Keratinocyte (primary cell): ENCODE measurements around the gene KIAA0040. TPM values are rescaled to one million over a fixed set of nuclear protein-coding genes. Genes with fewer than 3 reads are reported as not detected.

Experiments used
- DNase-seq: peaks from one replicate; pipeline ENCODE4 v3.0.0-alpha.2; 2011; ENCODE audit warnings: low read depth, missing footprints, low spot score
- FAIRE-seq: peaks from 2 replicates; lab custom pipeline; 2011; peaks lifted over from hg19 to GRCh38; lab: Jason Lieb, UNC
- H2AFZ ChIP-seq: 2 replicates; pipeline ENCODE4 v1.6.0; 2012; ENCODE audit warnings: low read length, control low read depth, inconsistent platforms; ENCODE audit not compliant: control insufficient read depth
- H3K27ac ChIP-seq: 2 replicates; pipeline ENCODE4 v1.5.1; 2011; ENCODE audit warnings: low read length; ENCODE audit not compliant: control insufficient read depth, insufficient read depth
- H3K27me3 ChIP-seq: 3 replicates; pipeline ENCODE4 v1.6.0; 2011; ENCODE audit warnings: low read length; ENCODE audit not compliant: control insufficient read depth, insufficient read depth; ENCODE audit errors: extremely low read depth
- H3K36me3 ChIP-seq, 2 experiments: 2 replicates in 1 of 2; 3 replicates in 1 of 2; pipeline ENCODE4 v1.5.1; 2011; ENCODE audit warnings: low read length in 2 of 2, mild to moderate bottlenecking in 1 of 2; ENCODE audit not compliant: control insufficient read depth in 2 of 2, insufficient read depth in 2 of 2; ENCODE audit errors: extremely low read depth in 1 of 2
- H3K4me1 ChIP-seq: 3 replicates; pipeline ENCODE4 v1.5.1; 2011; ENCODE audit warnings: low read length; ENCODE audit not compliant: control insufficient read depth, insufficient read depth; ENCODE audit errors: extremely low read depth
- H3K4me2 ChIP-seq: 3 replicates; pipeline ENCODE4 v1.6.0; 2011; ENCODE audit warnings: low read depth, low read length; ENCODE audit not compliant: control insufficient read depth, insufficient read depth; ENCODE audit errors: extremely low read depth
- H3K4me3 ChIP-seq, 3 experiments: fragments of 200-600 bp in 1 of 3; sonication (generic) in 1 of 3; 2 replicates in 2 of 3; 3 replicates in 1 of 3; pipeline ENCODE4 v1.5.1; 2011 to 2016; ENCODE audit warnings: low read length in 3 of 3, mild to moderate bottlenecking in 3 of 3, control low read depth in 2 of 3, inconsistent platforms in 1 of 3, low read depth in 1 of 3, mixed read lengths in 1 of 3, mixed run types in 1 of 3, moderate library complexity in 1 of 3; ENCODE audit not compliant: control insufficient read depth in 2 of 3, insufficient read depth in 2 of 3; ENCODE audit errors: extremely low read depth in 1 of 3
- H3K79me2 ChIP-seq: 2 replicates; pipeline ENCODE4 v1.6.0; 2012; ENCODE audit warnings: low read length; ENCODE audit not compliant: control insufficient read depth, insufficient read depth
- H3K9ac ChIP-seq: 3 replicates; pipeline ENCODE4 v1.6.0; 2011; ENCODE audit warnings: low read length; ENCODE audit not compliant: control insufficient read depth, insufficient read depth; ENCODE audit errors: extremely low read depth
- H3K9me1 ChIP-seq: 3 replicates; pipeline ENCODE4 v1.6.0; 2011; ENCODE audit warnings: low read length; ENCODE audit not compliant: control insufficient read depth, insufficient read depth; ENCODE audit errors: extremely low read depth
- H3K9me3 ChIP-seq: 2 replicates; pipeline ENCODE4 v1.5.1; 2012; ENCODE audit warnings: low read depth, low read length; ENCODE audit not compliant: control insufficient read depth
- H4K20me1 ChIP-seq: 3 replicates; pipeline ENCODE4 v1.6.0; 2011; ENCODE audit warnings: low read length; ENCODE audit not compliant: control insufficient read depth, insufficient read depth; ENCODE audit errors: extremely low read depth
- EZH2 ChIP-seq: IDR thresholded peaks from one replicate; pipeline ENCODE4 v1.6.1; 2012; ENCODE audit warnings: inconsistent platforms, mild to moderate bottlenecking, low read length, moderate library complexity
- dilution Hi-C: fragments of 300-500 bp; cut with MboI; formaldehyde crosslinking; loops from one replicate; pipeline ENCODE4 v1.7.0; 2020; ENCODE audit warnings: low sequenced_read_pairs; ENCODE audit not compliant: extremely low pct_ligation_motif_present
- polyA plus RNA-seq, 5 experiments: library from polyadenylated mRNA; depleted of rRNA in 3 of 5; stranded (reverse) in 3 of 5; stranded (forward) in 1 of 5; unstranded in 1 of 5; fragments of >200 nt; gene quantifications; 1 replicate in 1 of 5; 2 replicates in 3 of 5; 3 replicates in 1 of 5; pipeline versions ENCODE4 v1.2.1 to v1.2.3, GENCODE V29; 2011 to 2012; ENCODE audit warnings: missing spikeins in 2 of 5, low read depth in 1 of 5, low replicate concordance in 1 of 5
- TF ChIP-seq, protein P1 (sequence below), 3 experiments: IDR thresholded peaks in 1 of 3; conservative IDR thresholded peaks in 1 of 3; optimal IDR thresholded peaks in 1 of 3; 2 replicates in 2 of 3; 3 replicates in 1 of 3; pipeline versions ENCODE3 to v1.5.1; 2011; ENCODE audit warnings: low read length in 3 of 3, mild to moderate bottlenecking in 3 of 3, moderate library complexity in 2 of 3, control low read depth in 1 of 3, inconsistent platforms in 1 of 3; ENCODE audit not compliant: insufficient read depth in 2 of 3; ENCODE audit errors: extremely low read depth in 1 of 3

The KIAA0040 gene
- polyA plus RNA-seq, 1 donor (not counting 4 experiments of a cell fraction or from before 2014, with no cell fraction given) = 57.9 TPM

DNA sequence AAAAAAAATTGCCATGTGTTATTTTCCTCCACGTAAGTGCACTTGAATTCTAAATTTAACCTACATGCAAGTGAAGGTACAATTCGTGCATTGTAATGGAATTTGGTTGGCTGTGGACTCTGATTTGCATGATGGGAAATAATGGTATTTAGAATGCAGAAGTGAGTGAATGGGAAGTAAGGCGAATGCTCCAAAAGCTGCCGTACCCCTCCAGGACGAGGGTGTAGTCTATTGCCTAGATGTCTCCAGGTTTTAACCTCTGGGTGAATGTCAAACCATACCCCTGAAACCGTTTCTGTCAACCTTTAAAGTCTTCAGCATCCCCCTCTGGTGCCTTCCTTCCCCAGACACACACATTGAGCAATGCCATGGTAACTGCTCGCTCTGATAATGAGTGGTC lies 44.5 kb downstream of the KIAA0040 start:
- Histone ChIP-seq H3K4me3 (no peak overlapping the region), H2AFZ (no peak overlapping the region), H3K4me2 (no peak overlapping the region), H3K9me1 (no peaks in the 10 kb centered on the region), H3K9ac (no peak overlapping the region), H4K20me1 (no peaks in the 10 kb centered on the region), H3K36me3 (no peaks in the 10 kb centered on the region), H3K9me3 (no peaks in the 10 kb centered on the region), H3K4me1 (peaks cover 12% of the 10 kb centered on the region), H3K27me3 (peaks cover 5% of the 10 kb centered on the region), H3K27ac (no peak overlapping the region), H3K79me2 (no peaks in the 10 kb centered on the region)
- dilution Hi-C loops = no loop called here
- FAIRE-seq = no peak
- DNase-seq = no peak
- TF ChIP-seq EZH2 = no peak
- TF ChIP-seq, protein P1, sequence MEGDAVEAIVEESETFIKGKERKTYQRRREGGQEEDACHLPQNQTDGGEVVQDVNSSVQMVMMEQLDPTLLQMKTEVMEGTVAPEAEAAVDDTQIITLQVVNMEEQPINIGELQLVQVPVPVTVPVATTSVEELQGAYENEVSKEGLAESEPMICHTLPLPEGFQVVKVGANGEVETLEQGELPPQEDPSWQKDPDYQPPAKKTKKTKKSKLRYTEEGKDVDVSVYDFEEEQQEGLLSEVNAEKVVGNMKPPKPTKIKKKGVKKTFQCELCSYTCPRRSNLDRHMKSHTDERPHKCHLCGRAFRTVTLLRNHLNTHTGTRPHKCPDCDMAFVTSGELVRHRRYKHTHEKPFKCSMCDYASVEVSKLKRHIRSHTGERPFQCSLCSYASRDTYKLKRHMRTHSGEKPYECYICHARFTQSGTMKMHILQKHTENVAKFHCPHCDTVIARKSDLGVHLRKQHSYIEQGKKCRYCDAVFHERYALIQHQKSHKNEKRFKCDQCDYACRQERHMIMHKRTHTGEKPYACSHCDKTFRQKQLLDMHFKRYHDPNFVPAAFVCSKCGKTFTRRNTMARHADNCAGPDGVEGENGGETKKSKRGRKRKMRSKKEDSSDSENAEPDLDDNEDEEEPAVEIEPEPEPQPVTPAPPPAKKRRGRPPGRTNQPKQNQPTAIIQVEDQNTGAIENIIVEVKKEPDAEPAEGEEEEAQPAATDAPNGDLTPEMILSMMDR (optimal IDR thresholded peaks at IDR 0.05 in 1 of 3, IDR thresholded peaks at IDR 0.05 in 1 of 3, conservative IDR thresholded peaks at IDR 0.05 in 1 of 3; ENCODE audit: extremely low read depth in 1 of 3, insufficient read depth in 2 of 3, low read length in 3 of 3) = no peak

DNA sequence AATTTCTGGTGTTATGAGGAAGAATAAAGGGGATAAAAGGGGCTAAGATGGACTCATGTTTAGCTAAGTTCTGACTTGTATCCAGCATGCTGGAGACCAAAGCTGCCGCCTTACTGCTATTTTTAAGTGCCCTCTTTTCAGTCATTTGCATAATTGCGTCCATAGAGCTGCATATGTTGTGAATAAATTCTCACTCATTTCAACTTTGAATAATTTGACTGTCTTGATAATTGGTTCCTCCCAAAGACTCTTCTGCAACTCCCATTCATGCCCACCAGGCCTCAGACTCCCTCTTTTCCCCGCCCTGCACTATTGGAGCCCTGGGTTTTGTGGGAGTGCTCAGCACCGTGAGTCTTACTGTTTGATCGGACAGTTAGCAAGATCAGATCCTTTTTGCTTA lies 45.0 kb downstream of the KIAA0040 start:
- no peak for FAIRE-seq
- Histone ChIP-seq H3K79me2 (no peaks in the 10 kb centered on the region), H3K4me1 (peaks cover 12% of the 10 kb centered on the region), H3K4me2 (no peak overlapping the region), H3K9me3 (no peaks in the 10 kb centered on the region), H4K20me1 (no peaks in the 10 kb centered on the region), H3K27me3 (peaks cover 5% of the 10 kb centered on the region), H3K27ac (no peak overlapping the region), H3K36me3 (no peaks in the 10 kb centered on the region), H3K9ac (no peak overlapping the region), H3K9me1 (no peaks in the 10 kb centered on the region), H3K4me3 (no peak overlapping the region), H2AFZ (no peak overlapping the region)
- TF ChIP-seq EZH2 = no peak
- TF ChIP-seq, protein P1 (optimal IDR thresholded peaks at IDR 0.05 in 1 of 3, IDR thresholded peaks at IDR 0.05 in 1 of 3, conservative IDR thresholded peaks at IDR 0.05 in 1 of 3; ENCODE audit: extremely low read depth in 1 of 3, insufficient read depth in 2 of 3, low read length in 3 of 3) = no peak
- dilution Hi-C loops = no loop called here
- no peak for DNase-seq
